ENCODE measurements around the gene CTIF.

Gene CTIF

DNA sequence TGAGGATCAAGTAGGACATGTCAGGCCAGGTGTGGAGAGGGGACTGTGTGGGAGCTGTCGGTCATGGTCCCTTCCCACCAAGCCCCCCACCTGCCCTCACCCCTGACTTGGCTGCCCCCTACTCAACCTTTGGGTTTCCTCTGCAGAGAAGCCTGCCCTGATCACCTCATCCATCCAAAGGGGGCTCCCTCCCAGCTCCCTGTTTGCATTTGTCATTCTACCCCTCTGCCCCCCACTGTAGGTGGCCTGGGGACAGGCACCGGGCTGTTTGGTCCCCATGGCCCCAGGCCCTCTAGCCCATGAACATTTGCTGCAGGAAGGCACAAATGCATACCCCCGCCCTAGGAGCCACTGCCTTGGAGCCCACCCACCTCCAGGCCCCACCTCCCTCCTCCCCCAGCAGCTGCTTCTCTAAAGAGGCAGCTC lies 296.9 kb downstream of the CTIF start:
- H3K36me3 ChIP-seq (ENCODE audit: control insufficient read depth, insufficient read depth, low read length, severe bottlenecking) = peaks cover 5% of the 10 kb centered on the region
- H3K9ac ChIP-seq (ENCODE audit: low read length) = no peak overlapping the region
- H3K9me3 ChIP-seq (ENCODE audit: control insufficient read depth, low read length) = no peaks in the 10 kb centered on the region
- H3K4me1 ChIP-seq (ENCODE audit: control insufficient read depth, insufficient read depth, low read length) = peaks cover 33% of the 10 kb centered on the region
- H3K27me3 ChIP-seq (replicated peaks; ENCODE audit: control insufficient read depth, insufficient read depth, low read length) = no peaks in the 10 kb centered on the region
- no peak for DNase-seq (ENCODE audit: low read depth)
- H3K4me3 ChIP-seq (ENCODE audit: low read length) = no peak overlapping the region

- Histone ChIP-seq H3K4me3 (ENCODE audit: low read length) (no peak overlapping the region), H3K4me1 (ENCODE audit: control insufficient read depth, insufficient read depth, low read length) (peaks cover 37% of the 10 kb centered on the region), H3K36me3 (ENCODE audit: control insufficient read depth, insufficient read depth, low read length, severe bottlenecking) (peaks cover 5% of the 10 kb centered on the region), H3K27me3 (replicated peaks; ENCODE audit: control insufficient read depth, insufficient read depth, low read length) (no peaks in the 10 kb centered on the region), H3K9ac (ENCODE audit: low read length) (no peak overlapping the region), H3K9me3 (ENCODE audit: control insufficient read depth, low read length) (no peaks in the 10 kb centered on the region)
- DNase-seq (ENCODE audit: low read depth) = no peak
Observed at GRCh38 chr18:48836231-48836805, 297.5 kb downstream of the CTIF start.

DNA sequence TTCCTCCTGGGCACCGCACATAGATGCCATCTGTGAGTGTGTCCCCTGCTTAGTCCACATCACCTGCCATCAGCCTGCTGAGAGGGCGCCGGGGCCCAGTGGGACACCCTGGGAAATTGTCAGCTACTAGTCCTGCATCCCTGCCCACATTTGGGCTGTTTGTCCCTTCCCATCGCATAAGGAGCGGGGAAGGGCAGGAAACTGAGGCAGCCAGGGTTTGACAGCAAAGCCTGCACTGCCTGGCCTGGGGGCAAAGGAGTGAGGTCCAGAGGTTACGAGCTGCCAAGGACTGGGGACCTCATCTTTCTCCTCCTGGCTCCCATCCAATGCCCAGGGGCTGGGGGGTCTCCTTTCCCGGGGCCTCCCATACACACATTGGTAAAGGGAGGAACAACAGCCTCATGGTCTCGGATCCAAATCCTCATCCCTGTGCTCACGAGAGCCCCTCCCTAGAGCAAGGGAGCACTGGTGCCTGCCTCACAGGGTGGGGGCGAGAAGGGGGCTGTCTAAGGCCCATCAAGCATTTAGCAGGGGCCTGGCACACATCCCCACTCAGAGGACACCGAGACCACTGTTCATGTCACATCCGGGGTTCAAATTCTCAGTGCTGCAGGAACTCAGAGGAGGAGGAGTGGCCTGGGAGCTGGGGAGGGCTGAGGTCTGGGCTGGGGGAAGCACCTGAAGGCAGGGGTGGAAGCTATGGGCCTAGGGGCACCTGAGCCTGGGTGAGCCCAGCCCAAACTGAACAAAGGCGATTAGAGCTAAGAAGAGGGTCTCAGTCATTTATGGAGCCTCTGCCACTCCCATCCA lies 298.2 kb downstream of the CTIF start:
- Histone ChIP-seq H3K9me3 (ENCODE audit: control insufficient read depth, low read length) (no peaks in the 10 kb centered on the region), H3K4me1 (ENCODE audit: control insufficient read depth, insufficient read depth, low read length) (peaks cover 42% of the 10 kb centered on the region), H3K27me3 (replicated peaks; ENCODE audit: control insufficient read depth, insufficient read depth, low read length) (no peaks in the 10 kb centered on the region), H3K36me3 (ENCODE audit: control insufficient read depth, insufficient read depth, low read length, severe bottlenecking) (peaks cover 5% of the 10 kb centered on the region), H3K4me3 (ENCODE audit: low read length) (no peak overlapping the region), H3K9ac (ENCODE audit: low read length) (no peak overlapping the region)
- no peak for DNase-seq (ENCODE audit: low read depth)

GRCh38 chr18:48837676-48838075 lies 298.8 kb downstream of the CTIF start:
- Histone ChIP-seq H3K9ac (ENCODE audit: low read length) (no peak overlapping the region), H3K9me3 (ENCODE audit: control insufficient read depth, low read length) (no peaks in the 10 kb centered on the region), H3K27me3 (replicated peaks; ENCODE audit: control insufficient read depth, insufficient read depth, low read length) (no peaks in the 10 kb centered on the region), H3K4me3 (ENCODE audit: low read length) (no peak overlapping the region), H3K4me1 (ENCODE audit: control insufficient read depth, insufficient read depth, low read length) (peaks cover 42% of the 10 kb centered on the region), H3K36me3 (ENCODE audit: control insufficient read depth, insufficient read depth, low read length, severe bottlenecking) (peaks cover 5% of the 10 kb centered on the region)
- DNase-seq (ENCODE audit: low read depth) = no peak

DNA sequence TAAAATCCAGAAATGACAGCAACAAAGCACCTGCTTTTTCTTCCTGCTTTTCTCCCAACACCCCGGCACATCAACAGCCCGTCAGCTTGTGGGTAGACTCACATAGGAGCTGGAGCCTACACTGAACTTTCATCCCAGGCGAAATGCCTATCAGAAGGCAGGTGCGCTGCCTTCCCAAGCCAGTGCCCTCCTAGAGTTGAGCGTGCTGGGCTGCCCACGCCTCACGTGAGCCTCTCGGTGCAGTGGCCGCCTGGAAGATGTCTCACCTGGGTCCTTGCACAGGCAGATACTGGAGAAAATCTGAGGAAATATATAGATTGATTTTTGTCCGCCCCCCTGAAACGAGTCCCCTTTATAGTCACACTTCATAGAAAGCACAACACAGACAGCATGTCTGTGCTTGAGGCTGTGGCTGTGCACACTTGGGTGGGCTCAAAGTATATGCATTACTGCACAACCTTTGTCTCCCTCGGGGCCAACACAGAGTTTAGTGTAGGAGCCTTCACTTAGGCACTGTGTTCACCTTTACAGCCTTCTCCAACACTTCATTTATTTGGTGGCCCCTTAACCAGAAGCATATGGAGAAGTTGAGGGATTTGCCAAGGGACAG lies 299.4 kb downstream of the CTIF start:
- Histone ChIP-seq H3K4me3 (ENCODE audit: low read length) (no peak overlapping the region), H3K9me3 (ENCODE audit: control insufficient read depth, low read length) (no peaks in the 10 kb centered on the region), H3K27me3 (replicated peaks; ENCODE audit: control insufficient read depth, insufficient read depth, low read length) (no peaks in the 10 kb centered on the region), H3K36me3 (ENCODE audit: control insufficient read depth, insufficient read depth, low read length, severe bottlenecking) (peaks cover 5% of the 10 kb centered on the region), H3K9ac (ENCODE audit: low read length) (peak overlapping the region; percentile 64), H3K4me1 (ENCODE audit: control insufficient read depth, insufficient read depth, low read length) (peaks cover 42% of the 10 kb centered on the region)
- DNase-seq (ENCODE audit: low read depth) = no peak

DNA sequence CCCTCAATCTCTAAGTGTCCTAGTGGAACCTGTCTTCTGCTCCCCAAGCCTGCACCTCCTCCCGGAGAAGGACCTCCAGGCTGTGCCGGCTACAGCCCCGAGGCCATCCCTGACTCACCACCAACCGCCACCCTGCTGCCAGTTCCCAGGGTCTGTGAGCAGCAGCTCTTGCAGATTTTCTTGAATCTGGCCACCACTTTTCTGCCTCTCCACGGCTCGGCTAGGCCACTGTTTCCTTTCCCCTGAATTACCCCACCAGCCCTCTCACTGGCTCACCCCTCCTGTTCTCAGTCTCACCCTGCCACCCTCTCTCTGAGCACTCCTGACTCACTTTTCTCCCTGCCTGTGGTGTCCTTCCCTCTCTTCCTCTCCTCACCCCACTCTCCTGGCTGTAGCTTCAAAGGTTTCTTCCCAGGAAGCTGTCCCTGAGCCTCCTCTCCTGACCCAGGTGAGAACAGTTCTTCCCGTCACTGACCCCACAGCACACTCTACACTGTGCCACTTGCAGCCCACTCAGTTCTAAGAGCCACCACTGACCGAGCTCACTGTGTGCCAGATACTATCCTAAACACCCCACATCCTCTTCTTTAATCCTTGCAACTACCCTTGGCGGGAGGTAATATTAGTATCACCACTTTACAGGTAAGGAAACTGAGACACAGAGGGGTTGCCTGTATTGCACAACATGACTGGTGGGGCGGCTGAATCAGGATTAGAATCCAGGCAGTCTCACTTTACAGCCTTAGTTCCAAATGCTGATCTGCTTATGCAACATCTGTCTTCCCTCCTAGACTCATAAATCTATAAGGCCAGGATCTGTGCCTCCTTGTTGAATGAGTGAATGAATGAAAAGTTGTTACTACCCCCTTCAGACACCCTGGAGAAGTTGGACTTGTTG lies 300.3 kb downstream of the CTIF start:
- H3K9ac ChIP-seq (ENCODE audit: low read length) = peak overlapping the region; percentile 64
- H3K36me3 ChIP-seq (ENCODE audit: control insufficient read depth, insufficient read depth, low read length, severe bottlenecking) = peaks cover 10% of the 10 kb centered on the region
- peaks cover 40% of the 10 kb centered on the region for H3K4me1 ChIP-seq (ENCODE audit: control insufficient read depth, insufficient read depth, low read length)
- H3K4me3 ChIP-seq (ENCODE audit: low read length) = no peak overlapping the region
- H3K27me3 ChIP-seq (replicated peaks; ENCODE audit: control insufficient read depth, insufficient read depth, low read length) = no peaks in the 10 kb centered on the region
- H3K9me3 ChIP-seq (ENCODE audit: control insufficient read depth, low read length) = no peaks in the 10 kb centered on the region
- DNase-seq (ENCODE audit: low read depth) = peak; percentile 79

- no peak overlapping the region for H3K9ac ChIP-seq (ENCODE audit: low read length)
- DNase-seq (ENCODE audit: low read depth) = no peak
- no peak overlapping the region for H3K4me3 ChIP-seq (ENCODE audit: low read length)
- peaks cover 9% of the 10 kb centered on the region for H3K36me3 ChIP-seq (ENCODE audit: control insufficient read depth, insufficient read depth, low read length, severe bottlenecking)
- no peaks in the 10 kb centered on the region for H3K9me3 ChIP-seq (ENCODE audit: control insufficient read depth, low read length)
- H3K27me3 ChIP-seq (replicated peaks; ENCODE audit: control insufficient read depth, insufficient read depth, low read length) = no peaks in the 10 kb centered on the region
- H3K4me1 ChIP-seq (ENCODE audit: control insufficient read depth, insufficient read depth, low read length) = peaks cover 32% of the 10 kb centered on the region
Observed at GRCh38 chr18:48839819-48840490, 301.1 kb downstream of the CTIF start.

DNA sequence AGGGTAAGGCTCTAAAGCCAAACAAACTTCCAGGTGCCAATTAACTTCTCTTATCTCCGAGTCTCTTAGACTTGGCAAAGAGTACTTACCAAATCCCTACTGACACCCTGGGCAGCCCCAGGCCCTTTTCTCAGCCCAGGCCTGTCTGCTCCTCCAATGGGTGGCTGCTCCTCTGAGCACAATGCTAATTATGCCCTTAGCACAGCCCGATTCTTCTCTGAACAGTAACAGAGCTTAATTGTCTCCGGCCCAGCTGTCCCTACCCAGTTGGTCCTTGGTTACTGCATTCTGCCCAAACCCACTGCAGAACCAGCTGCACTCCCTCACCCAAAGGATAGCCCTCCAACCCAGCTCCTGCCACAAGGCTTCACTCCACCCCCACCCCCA lies 301.7 kb downstream of the CTIF start:
- Histone ChIP-seq H3K9ac (ENCODE audit: low read length) (no peak overlapping the region), H3K4me1 (ENCODE audit: control insufficient read depth, insufficient read depth, low read length) (peaks cover 30% of the 10 kb centered on the region), H3K36me3 (ENCODE audit: control insufficient read depth, insufficient read depth, low read length, severe bottlenecking) (peaks cover 4% of the 10 kb centered on the region), H3K27me3 (replicated peaks; ENCODE audit: control insufficient read depth, insufficient read depth, low read length) (no peaks in the 10 kb centered on the region), H3K9me3 (ENCODE audit: control insufficient read depth, low read length) (no peaks in the 10 kb centered on the region), H3K4me3 (ENCODE audit: low read length) (no peak overlapping the region)
- no peak for DNase-seq (ENCODE audit: low read depth)

DNA sequence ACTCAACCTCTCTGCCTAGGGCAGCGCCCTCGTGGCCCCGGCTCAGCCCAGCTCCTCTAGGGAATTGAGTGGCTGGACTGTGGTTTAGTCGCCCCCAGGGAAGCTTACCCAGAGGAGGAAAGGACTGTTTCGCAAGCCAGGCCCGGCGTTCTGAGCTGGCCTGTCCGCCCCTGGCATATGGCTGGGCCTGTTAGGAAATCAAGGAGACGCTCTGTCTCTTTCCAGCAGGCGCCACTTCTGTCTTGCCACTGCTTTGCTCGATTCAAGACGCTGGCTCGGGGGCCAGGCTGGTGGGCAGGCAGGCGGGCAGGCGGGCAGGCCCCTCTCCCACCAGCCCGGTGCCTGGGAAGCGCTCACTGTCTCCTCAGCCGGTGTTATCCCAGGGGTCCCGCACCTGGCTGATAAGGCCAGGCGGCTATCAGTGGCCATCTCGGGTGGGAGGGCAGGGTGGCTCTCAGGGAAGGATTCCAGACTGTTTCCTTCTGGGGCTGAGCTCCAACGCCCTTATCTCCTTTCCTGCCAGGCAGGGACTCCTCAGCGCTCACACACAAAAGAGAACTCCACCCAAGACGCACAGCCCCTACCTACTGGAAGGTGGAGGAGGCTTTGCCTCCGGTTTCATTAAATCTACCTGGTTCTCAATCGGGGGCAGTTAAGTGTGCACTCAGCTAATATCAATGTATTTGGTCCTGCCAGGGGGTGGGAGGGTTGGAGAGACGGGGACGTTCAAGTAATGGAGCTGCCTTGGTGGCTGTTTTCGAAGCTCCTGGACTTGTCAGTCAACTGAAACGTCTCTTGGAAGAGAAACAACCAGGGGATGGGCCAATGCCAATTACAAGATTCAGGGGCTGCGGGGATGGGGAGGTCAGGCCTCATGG lies 302.8 kb downstream of the CTIF start:
- peaks cover 30% of the 10 kb centered on the region for H3K4me1 ChIP-seq (ENCODE audit: control insufficient read depth, insufficient read depth, low read length)
- H3K27me3 ChIP-seq (replicated peaks; ENCODE audit: control insufficient read depth, insufficient read depth, low read length) = no peaks in the 10 kb centered on the region
- H3K36me3 ChIP-seq (ENCODE audit: control insufficient read depth, insufficient read depth, low read length, severe bottlenecking) = peaks cover 4% of the 10 kb centered on the region
- H3K9me3 ChIP-seq (ENCODE audit: control insufficient read depth, low read length) = no peaks in the 10 kb centered on the region
- DNase-seq (ENCODE audit: low read depth) = peak; percentile 50
- H3K9ac ChIP-seq (ENCODE audit: low read length) = no peak overlapping the region
- H3K4me3 ChIP-seq (ENCODE audit: low read length) = no peak overlapping the region
